Activated T-cell treated with anti-CD3 and anti-CD28 coated beads, Interleukin-2, amount 50 U/mL, for 4 hours (primary cell): Measurements from ENCODE around the gene CALML3. TPM values are rescaled to one million over a fixed set of nuclear protein-coding genes. Genes with fewer than 3 reads are reported as not detected.
A peak's percentile ranks its signal among the peaks of the same experiment; 100 is the strongest.
"Not testable (repeated sequence)": the region's sequence is repeated elsewhere in the genome, so short reads cannot be mapped to it uniquely, and the experiment has no call there.

Experiments
- ATAC-seq, 2 donors: fragments of 200-7000 bp; cut with Tn5 transposase; one replicate each; pipeline ENCODE4 v1.10.0; 2021
- DNase-seq: peaks from one replicate; pipeline ENCODE4 v3.0.0-alpha.2; 2020
- H3K27me3 Mint-ChIP-seq: one replicate; pipeline ENCODE4 v1.8.0; 2021; ENCODE audit warnings: low read depth, mixed read lengths
- H3K36me3 Mint-ChIP-seq: one replicate; pipeline ENCODE4 v1.8.0; 2022; ENCODE audit warnings: mixed read lengths; ENCODE audit not compliant: insufficient read depth
- H3K4me1 Mint-ChIP-seq: one replicate; pipeline ENCODE4 v1.8.0; 2021; ENCODE audit warnings: low read depth, mixed read lengths
- H3K4me3 Mint-ChIP-seq: one replicate; pipeline ENCODE4 v1.8.0; 2021; ENCODE audit warnings: mild to moderate bottlenecking, moderate library complexity, mixed read lengths
- H3K9me3 Mint-ChIP-seq: one replicate; pipeline ENCODE4 v1.8.0; 2021; ENCODE audit warnings: mixed read lengths
- total RNA-seq, 3 donors: library from RNA; stranded (reverse); gene quantifications; one replicate each; pipeline ENCODE4 v1.2.1, GENCODE V29; 2021

CALML3 gene
- not detected for total RNA-seq

- no peaks in the 10 kb centered on the region for H3K36me3 Mint-ChIP-seq
- no peak within 1 kb of the TSS for H3K4me3 Mint-ChIP-seq
- no peak for DNase-seq
- no peaks in the 10 kb centered on the region for H3K9me3 Mint-ChIP-seq
- peaks cover 2% of the 10 kb centered on the region for H3K27me3 Mint-ChIP-seq
- no peaks in the 10 kb centered on the region for H3K4me1 Mint-ChIP-seq
- ATAC-seq = no peak
Observed at GRCh38 chr10:5524641-5525560, at the start of gene CALML3. Gene CALML3 (plus strand): TSS chr10:5524961. CDS start chr10:5525086, 125 bp downstream.

DNA sequence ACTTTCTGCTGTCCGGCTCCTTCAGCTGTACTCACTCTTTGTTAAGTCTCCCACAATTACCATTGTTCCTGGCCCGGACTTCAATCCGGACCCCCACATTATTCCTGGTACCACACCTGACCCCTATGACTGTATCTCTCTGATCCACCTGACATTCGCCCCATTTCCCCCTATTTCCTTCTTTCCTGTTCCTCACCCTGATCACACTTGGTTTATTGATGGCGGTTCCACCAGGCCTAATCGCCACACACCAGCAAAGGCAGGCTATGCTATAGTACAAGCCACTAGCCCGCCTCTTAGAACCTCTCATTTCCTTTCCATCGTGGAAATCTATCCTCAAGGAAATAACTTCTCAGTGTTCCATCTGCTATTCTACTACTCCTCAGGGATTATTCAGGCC, 49.7 kb upstream of the CALML3 start:
- H3K4me3 Mint-ChIP-seq, H3K4me1 Mint-ChIP-seq, DNase-seq, H3K9me3 Mint-ChIP-seq, H3K36me3 Mint-ChIP-seq, ATAC-seq, H3K27me3 Mint-ChIP-seq: not testable (repeated sequence)

GRCh38 chr10:5475974-5476807, 48.6 kb upstream of the CALML3 start:
- not testable (repeated sequence) for DNase-seq, H3K36me3 Mint-ChIP-seq, H3K9me3 Mint-ChIP-seq, H3K27me3 Mint-ChIP-seq, H3K4me3 Mint-ChIP-seq, ATAC-seq, H3K4me1 Mint-ChIP-seq

GRCh38 chr10:5476918-5477525, 47.7 kb upstream of the CALML3 start:
- Mint-ChIP-seq H3K4me1 (no peaks in the 10 kb centered on the region), H3K4me3 (no peak overlapping the region), H3K36me3 (no peaks in the 10 kb centered on the region), H3K9me3 (no peaks in the 10 kb centered on the region), H3K27me3 (peaks cover 2% of the 10 kb centered on the region)
- DNase-seq = no peak
- ATAC-seq = no peak

DNA sequence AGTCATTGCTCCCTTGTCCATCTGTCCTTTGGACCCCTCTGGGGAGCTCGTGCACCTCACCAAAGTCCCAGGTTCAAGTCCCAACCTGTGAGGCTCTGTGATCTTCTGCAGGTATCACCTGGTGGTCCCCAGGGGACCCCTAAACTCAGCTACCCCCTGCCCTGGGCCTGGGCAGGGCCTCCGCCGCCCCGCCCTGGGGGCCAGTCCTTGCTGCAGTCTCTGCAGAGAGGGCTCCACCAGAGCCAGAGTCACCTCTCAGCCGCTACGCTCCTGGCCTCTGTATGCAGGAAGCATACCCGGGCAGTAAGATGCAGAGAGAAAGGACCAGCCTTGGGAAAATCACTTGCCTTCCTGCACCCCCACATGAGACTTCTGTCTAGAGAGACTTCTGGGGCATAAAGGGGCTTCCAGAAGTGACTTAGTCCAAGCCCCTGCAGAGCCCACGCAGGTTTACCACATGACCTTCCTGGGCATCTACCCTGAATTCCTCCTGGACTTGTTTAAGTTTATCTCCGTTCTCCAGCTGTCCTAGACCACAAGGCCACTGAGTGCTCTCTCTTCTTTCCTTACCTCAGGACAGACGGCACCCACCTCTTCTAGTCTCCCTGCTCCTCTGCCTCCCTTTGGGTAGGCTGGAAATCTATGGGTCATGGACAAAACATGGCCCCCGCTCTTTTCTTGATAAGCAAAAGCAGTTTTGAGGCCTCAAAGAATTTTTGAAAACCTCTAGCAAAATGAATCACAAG, 46.6 kb upstream of the CALML3 start:
- Mint-ChIP-seq H3K27me3 (peaks cover 2% of the 10 kb centered on the region), H3K9me3 (no peaks in the 10 kb centered on the region), H3K36me3 (no peaks in the 10 kb centered on the region), H3K4me3 (no peak overlapping the region), H3K4me1 (no peaks in the 10 kb centered on the region)
- ATAC-seq (no peak), DNase-seq (no peak)

DNA sequence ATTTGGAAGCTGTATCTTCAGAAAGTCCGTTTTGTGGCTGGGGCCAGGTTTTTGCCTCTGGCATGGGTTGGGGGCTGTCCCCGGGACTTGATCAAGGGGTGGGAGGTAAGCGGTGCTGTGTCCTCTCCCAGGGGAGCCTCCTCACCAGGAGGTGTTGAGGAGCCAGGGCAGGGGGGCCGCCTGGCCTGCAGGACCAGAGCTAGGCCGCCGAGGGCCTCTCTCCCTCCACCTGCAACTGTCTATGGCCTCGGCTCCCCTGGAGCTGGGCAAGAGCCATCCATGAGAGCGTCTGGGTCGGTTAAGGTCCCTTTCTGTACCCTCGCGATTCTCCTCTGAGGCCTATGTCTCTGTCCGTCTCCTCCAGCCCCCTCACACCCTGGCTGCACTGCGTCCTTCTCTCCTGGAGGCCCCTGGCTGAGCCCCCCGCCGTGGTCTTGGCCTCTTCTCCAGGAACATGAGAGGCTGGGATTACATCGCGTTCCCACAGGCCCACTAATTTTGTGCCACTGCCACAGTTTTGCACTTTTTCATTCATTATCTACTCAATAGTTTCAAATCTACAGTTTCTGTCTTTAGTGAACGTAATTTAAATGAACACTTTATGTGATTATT, 46.0 kb upstream of the CALML3 start:
- no peak for DNase-seq
- no peaks in the 10 kb centered on the region for H3K4me1 Mint-ChIP-seq
- no peak overlapping the region for H3K4me3 Mint-ChIP-seq
- H3K36me3 Mint-ChIP-seq = no peaks in the 10 kb centered on the region
- no peak for ATAC-seq
- no peaks in the 10 kb centered on the region for H3K9me3 Mint-ChIP-seq
- H3K27me3 Mint-ChIP-seq = peaks cover 2% of the 10 kb centered on the region

DNA sequence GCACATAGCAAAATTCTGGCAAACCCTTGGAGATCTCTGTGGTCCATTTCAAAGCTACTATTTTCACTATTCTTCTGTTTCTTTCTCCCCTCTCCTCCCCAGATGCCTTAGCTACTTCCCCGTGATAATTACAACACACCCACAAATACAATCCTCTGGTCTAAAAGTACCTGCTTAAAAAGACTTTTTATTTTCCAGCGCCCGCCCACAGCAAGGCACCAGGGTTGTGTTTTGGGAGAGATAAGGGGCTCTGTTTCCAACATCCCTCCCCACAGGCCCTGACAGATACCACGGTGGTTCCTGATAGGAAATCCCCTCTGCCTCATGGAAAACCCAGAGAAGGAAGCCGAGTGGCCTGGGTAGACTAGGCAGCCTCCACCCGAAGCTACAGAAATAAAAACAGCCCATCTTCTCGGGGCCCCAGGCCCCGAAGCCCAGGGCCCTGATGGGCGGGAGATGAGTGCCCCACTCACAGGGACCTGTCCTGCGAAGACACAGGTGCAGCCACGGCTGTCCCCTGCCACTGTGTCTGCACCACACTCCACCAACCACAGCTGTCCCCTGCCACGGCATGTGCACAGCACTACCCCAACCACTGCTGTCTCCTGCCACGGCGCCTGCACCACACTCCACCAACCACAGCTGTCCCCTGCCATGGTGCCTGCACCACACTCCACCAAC, 45.1 kb upstream of the CALML3 start:
- H3K27me3 Mint-ChIP-seq = peaks cover 2% of the 10 kb centered on the region
- no peak overlapping the region for H3K4me3 Mint-ChIP-seq
- H3K36me3 Mint-ChIP-seq = no peaks in the 10 kb centered on the region
- no peaks in the 10 kb centered on the region for H3K4me1 Mint-ChIP-seq
- no peaks in the 10 kb centered on the region for H3K9me3 Mint-ChIP-seq
- peak in 1 of 2 donors; percentile 43 for ATAC-seq
- no peak for DNase-seq

DNA sequence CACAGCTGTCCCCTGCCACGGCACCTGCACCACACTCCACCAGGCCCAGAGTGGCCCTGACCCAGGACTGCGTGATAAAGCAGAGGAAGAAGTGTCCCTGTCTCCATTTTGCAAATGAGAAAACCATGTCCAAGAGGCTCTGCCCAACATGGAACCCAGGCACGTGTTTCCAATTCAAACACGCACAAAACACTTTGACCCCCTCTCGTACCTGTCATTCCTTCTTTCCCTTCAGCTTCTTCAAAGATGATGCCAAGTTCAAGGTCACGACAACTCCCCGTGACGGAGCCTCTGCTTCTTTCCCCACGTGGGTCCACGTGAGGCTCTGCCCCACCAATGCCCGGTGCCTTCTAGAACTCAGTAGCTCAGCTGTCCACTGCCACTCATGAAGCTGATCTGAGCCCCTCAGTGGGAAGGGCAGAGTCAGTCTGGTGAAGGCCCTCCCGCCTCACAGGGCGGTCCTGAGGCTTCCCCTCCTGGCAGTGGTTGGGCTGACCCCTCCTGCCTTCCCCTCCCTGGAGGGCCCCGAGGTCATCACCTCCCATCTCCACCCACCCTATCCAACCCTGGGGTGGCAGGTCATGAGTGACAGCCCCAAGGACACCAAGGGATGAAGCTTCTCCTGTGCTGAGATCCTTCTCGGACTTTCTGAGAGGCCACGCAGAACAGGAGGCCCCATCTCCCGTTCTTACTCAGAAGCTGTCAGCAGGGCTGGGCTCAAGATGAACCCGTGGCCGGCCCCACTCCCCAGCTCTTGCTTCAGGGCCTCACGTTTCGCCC, 44.4 kb upstream of the CALML3 start:
- peaks cover 2% of the 10 kb centered on the region for H3K27me3 Mint-ChIP-seq
- ATAC-seq (no peak), DNase-seq (no peak)
- H3K36me3 Mint-ChIP-seq = no peaks in the 10 kb centered on the region
- no peaks in the 10 kb centered on the region for H3K9me3 Mint-ChIP-seq
- no peak overlapping the region for H3K4me3 Mint-ChIP-seq
- H3K4me1 Mint-ChIP-seq = no peaks in the 10 kb centered on the region

DNA sequence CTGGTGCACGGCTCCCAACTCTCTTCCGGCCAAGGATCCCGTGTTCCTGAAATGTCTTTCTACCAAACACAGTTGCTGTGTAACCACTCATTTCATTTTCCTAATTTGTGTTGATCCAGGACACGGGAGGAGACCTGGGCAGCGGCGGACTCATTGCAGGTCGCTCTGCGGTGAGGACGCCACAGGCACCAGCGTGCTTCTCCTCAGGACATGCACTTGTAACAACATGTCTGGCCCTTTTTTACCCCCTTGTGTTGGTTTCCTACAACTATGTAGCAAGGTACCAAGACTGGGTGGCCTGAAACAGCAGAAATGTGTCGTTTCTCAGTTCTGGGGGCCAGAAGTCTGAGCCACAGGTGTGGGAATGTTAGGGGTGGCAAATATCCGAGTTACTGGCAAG, 43.6 kb upstream of the CALML3 start:
- DNase-seq (no peak), ATAC-seq (no peak)
- H3K4me3 Mint-ChIP-seq = no peak overlapping the region
- no peaks in the 10 kb centered on the region for H3K4me1 Mint-ChIP-seq
- H3K27me3 Mint-ChIP-seq = peaks cover 2% of the 10 kb centered on the region
- H3K9me3 Mint-ChIP-seq = no peaks in the 10 kb centered on the region
- no peaks in the 10 kb centered on the region for H3K36me3 Mint-ChIP-seq

- DNase-seq = no peak
- no peaks in the 10 kb centered on the region for H3K4me1 Mint-ChIP-seq
- H3K4me3 Mint-ChIP-seq = no peak overlapping the region
- no peak for ATAC-seq
- peaks cover 2% of the 10 kb centered on the region for H3K27me3 Mint-ChIP-seq
- H3K9me3 Mint-ChIP-seq = no peaks in the 10 kb centered on the region
- no peaks in the 10 kb centered on the region for H3K36me3 Mint-ChIP-seq
Observed at GRCh38 chr10:5482016-5482415, 42.7 kb upstream of the CALML3 start.

GRCh38 chr10:5484205-5484604, 40.6 kb upstream of the CALML3 start:
- H3K9me3 Mint-ChIP-seq = no peaks in the 10 kb centered on the region
- no peaks in the 10 kb centered on the region for H3K27me3 Mint-ChIP-seq
- H3K36me3 Mint-ChIP-seq = no peaks in the 10 kb centered on the region
- no peak for ATAC-seq
- H3K4me1 Mint-ChIP-seq = no peaks in the 10 kb centered on the region
- DNase-seq = no peak
- H3K4me3 Mint-ChIP-seq = no peak overlapping the region

DNA sequence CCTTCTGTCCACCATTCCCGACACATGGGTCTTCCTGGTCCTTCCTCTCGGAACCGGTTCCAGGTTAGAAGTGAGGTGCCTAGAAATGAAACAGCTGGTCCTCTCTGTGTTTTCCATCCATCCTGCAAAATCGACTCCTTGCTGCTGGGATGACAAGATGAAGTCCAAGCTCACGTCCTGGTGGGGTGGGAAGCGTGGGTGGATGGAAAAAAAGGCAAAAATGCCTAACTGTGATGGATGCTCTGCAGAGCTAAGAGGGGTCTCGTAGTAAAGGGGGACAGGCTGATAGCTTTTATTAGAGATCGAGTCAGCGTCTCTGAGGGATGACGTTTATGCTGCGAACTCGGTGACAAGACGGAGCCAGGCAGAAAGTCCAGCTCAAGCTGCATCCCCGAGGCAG, 39.5 kb upstream of the CALML3 start:
- DNase-seq = no peak
- Mint-ChIP-seq H3K36me3 (no peaks in the 10 kb centered on the region), H3K27me3 (no peaks in the 10 kb centered on the region), H3K4me1 (no peaks in the 10 kb centered on the region), H3K4me3 (no peak overlapping the region), H3K9me3 (no peaks in the 10 kb centered on the region)
- no peak for ATAC-seq
